ENCODE data around the gene RASGEF1C. TPM values are rescaled to one million over a fixed set of nuclear protein-coding genes. Genes with fewer than 3 reads are reported as not detected.

Gene RASGEF1C
- total RNA-seq, 5 donors from 2014 or later (not counting 1 experiment from before 2014, with no cell fraction given): not detected

DNA sequence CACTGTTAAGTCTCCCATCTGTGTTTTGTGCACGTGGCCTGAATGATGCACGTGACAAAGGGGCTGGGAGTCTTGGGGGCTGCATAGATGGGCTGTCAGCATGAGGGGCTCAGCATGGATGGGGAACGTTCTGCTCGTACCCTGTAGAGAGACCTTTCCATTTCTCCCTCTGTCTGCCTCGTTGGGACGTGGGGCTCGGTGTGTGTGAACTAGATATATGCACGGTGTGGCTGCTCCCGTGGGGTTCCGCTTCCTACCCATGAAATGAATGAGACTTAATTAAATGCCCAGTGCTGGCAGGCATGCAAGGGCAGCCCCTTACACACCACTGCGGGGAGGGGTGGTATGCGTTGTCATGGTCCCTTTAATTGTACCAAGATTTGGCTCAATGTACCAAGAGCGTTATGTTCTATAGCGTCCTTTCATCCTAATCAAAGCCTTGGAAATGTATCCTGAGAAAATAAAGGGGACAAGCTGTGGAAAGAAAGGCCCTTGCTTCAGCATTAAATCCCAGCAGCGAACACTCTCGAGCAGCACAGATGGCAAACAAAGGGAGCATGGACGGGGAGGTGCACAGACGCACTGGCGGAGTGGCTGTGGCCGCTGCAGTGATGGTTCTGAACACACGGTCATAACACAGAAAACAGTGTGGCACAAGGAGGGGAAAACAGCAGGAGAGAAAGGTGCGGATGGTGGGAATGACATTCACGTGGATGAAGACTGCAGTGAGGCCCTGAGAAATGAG is 66.8 kb downstream of the RASGEF1C start:
- ChIA-PET CTCF (no interaction called here), POLR2A (no interaction called here)
- no peak for ATAC-seq (replicated peaks in 1 of 4)
- Mint-ChIP-seq H3K36me3 (no peaks in the 10 kb centered on the region), H3K4me1 (no peaks in the 10 kb centered on the region), H3K9me3 (peaks cover 6 to 11% (median 6%) of the 10 kb centered on the region in 3 donors), H3K27ac (no peak overlapping the region), H3K27me3 (peaks cover 27% of the 10 kb centered on the region in 2 donors), H3K4me3 (no peak overlapping the region)
- H3K27me3 ChIP-seq (replicated peaks in 1 of 2; ENCODE audit: control insufficient read depth in 2 of 2, extremely low read depth in 1 of 2, insufficient read depth in 2 of 2, low read length in 1 of 2): peaks cover 0 to 37% of the 10 kb centered on the region in 2 experiments
- no peaks in the 10 kb centered on the region for H3K9me3 ChIP-seq
- H3K4me3 ChIP-seq (ENCODE audit: control insufficient read depth in 1 of 2, extremely low read depth in 1 of 2, low read length in 1 of 2): no peak overlapping the region
- 77% methylated on average over 13 of the region's 23 CpGs for WGBS (ENCODE audit: insufficient coverage)
- DNase-seq: peak in 2 of 35 experiments; percentile 3 to 21
- no peaks in the 10 kb centered on the region for H3K36me3 ChIP-seq (ENCODE audit: control insufficient read depth in 2 of 2, extremely low read depth in 1 of 2, insufficient read depth in 1 of 2, low read length in 1 of 2)
- H3K27ac ChIP-seq (ENCODE audit: low read length): no peak overlapping the region
- H3K4me1 ChIP-seq (ENCODE audit: control insufficient read depth in 1 of 2, extremely low read depth in 1 of 2, insufficient read depth in 2 of 2, low read length in 2 of 2): no peaks in the 10 kb centered on the region

DNA sequence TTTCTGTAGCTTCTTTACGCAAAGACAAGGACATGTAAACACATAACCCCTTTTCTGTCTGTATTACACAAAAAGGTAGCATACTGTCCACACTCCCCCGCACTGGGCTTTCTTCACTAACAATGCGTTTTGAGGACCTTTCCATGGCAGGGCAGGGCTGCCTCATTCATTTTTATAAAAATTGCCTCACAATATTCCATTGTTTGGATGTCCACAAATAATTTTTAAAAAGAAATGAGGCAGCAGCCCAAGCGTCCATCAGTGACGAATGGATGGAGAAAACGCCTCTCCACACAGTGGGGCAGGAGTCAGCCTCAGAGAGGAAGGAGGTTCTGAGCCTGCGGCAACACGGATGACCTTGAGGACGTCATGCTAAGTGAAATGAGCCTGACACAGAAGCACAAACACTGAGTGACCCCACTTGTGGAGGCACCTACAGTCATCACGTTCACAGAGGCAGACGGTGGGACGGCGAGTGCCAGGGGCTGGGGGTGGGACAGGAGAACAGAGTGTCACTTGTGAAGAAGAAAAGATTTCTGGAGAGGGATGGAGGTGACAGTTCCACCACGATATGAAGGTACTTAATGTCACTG is 67.8 kb downstream of the RASGEF1C start:
- no peak overlapping the region for H3K27ac Mint-ChIP-seq
- H3K27me3 ChIP-seq (replicated peaks in 1 of 2; ENCODE audit: control insufficient read depth in 2 of 2, extremely low read depth in 1 of 2, insufficient read depth in 2 of 2, low read length in 1 of 2): peaks cover 0 to 42% of the 10 kb centered on the region in 2 experiments
- H3K9me3 Mint-ChIP-seq: peaks cover under 1 to 3% (median under 1%) of the 10 kb centered on the region in 3 donors
- peaks cover 23 to 27% of the 10 kb centered on the region in 2 donors for H3K27me3 Mint-ChIP-seq
- ChIA-PET POLR2A (no interaction called here), CTCF (no interaction called here)
- H3K4me3 ChIP-seq (ENCODE audit: control insufficient read depth in 1 of 2, extremely low read depth in 1 of 2, low read length in 1 of 2): no peak overlapping the region
- no peaks in the 10 kb centered on the region for H3K36me3 Mint-ChIP-seq
- H3K4me1 Mint-ChIP-seq: no peaks in the 10 kb centered on the region
- ATAC-seq (replicated peaks in 1 of 4) (no peak), DNase-seq (peak in 2 of 35 experiments; percentile 2 to 4)
- no peak overlapping the region for H3K4me3 Mint-ChIP-seq
- no peaks in the 10 kb centered on the region for H3K9me3 ChIP-seq
- no peak overlapping the region for H3K27ac ChIP-seq (ENCODE audit: low read length)
- no peaks in the 10 kb centered on the region for H3K36me3 ChIP-seq (ENCODE audit: control insufficient read depth in 2 of 2, extremely low read depth in 1 of 2, insufficient read depth in 1 of 2, low read length in 1 of 2)
- WGBS (ENCODE audit: insufficient coverage): 90% methylated on average over 8 of the region's 14 CpGs
- no peaks in the 10 kb centered on the region for H3K4me1 ChIP-seq (ENCODE audit: control insufficient read depth in 1 of 2, extremely low read depth in 1 of 2, insufficient read depth in 2 of 2, low read length in 2 of 2)

DNA sequence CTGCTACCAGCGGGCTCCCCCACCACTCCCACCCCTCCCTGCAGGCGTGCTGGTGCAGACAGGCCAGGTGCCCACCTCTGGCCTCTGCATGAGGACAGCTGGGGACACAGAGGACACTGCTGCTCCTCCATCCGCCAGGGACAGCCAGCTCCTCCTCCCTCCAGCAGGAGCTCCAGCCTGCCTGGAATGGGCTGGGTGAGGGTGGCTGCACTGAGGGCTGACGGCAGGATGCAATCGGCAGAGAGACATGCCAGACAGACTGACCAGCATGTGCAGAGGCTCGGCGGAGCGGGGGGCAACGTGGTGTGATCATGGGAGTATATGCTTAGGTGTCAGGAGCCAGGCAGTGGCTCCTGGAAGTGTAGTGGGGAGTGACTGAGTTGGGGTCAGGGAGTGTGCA is 68.4 kb downstream of the RASGEF1C start:
- no peak overlapping the region for H3K27ac ChIP-seq (ENCODE audit: low read length)
- no peaks in the 10 kb centered on the region for H3K36me3 ChIP-seq (ENCODE audit: control insufficient read depth in 2 of 2, extremely low read depth in 1 of 2, insufficient read depth in 1 of 2, low read length in 1 of 2)
- CTCF ChIA-PET: no interaction called here
- no peak overlapping the region for H3K4me3 Mint-ChIP-seq
- H3K27me3 ChIP-seq (replicated peaks in 1 of 2; ENCODE audit: control insufficient read depth in 2 of 2, extremely low read depth in 1 of 2, insufficient read depth in 2 of 2, low read length in 1 of 2): peaks cover 0 to 48% of the 10 kb centered on the region in 2 experiments
- WGBS (ENCODE audit: insufficient coverage): 80% methylated on average over 8 of the region's 9 CpGs
- no peaks in the 10 kb centered on the region for H3K4me1 Mint-ChIP-seq
- POLR2A ChIA-PET: no interaction called here
- H3K9me3 Mint-ChIP-seq: no peaks in the 10 kb centered on the region
- H3K4me3 ChIP-seq (ENCODE audit: control insufficient read depth in 1 of 2, extremely low read depth in 1 of 2, low read length in 1 of 2): no peak overlapping the region
- no peak overlapping the region for H3K27ac Mint-ChIP-seq
- H3K4me1 ChIP-seq (ENCODE audit: control insufficient read depth in 1 of 2, extremely low read depth in 1 of 2, insufficient read depth in 2 of 2, low read length in 2 of 2): peaks cover 0 to under 1% of the 10 kb centered on the region in 2 experiments
- no peaks in the 10 kb centered on the region for H3K9me3 ChIP-seq
- H3K27me3 Mint-ChIP-seq: peaks cover 23 to 27% of the 10 kb centered on the region in 2 donors
- no peak for ATAC-seq (replicated peaks in 1 of 4)
- DNase-seq: peak in 2 of 35 experiments; percentile 4 to 17
- H3K36me3 Mint-ChIP-seq: no peaks in the 10 kb centered on the region

DNA sequence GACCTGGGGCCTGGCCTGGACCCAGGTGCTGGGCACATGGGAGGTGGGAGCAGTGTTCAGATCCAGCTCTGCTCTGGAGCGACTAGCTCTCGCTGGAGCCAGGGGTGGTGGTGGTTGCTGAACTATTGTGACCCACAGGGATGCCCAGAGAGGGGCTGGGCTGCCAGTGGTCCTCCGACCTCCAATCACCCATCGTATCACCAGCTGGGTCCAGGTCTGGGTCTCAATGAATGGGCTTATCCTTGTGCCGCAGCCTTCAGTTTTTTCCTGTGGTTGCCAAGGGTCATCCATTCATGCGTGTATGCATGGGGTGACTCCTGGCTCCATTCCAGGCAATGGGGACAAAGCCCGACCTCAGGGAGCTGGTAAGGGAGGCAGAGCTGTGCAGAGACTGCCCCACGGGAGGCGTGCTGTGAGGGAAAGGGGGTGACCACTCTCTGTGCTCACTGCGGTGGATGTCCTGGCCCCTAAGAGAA is 68.9 kb downstream of the RASGEF1C start:
- H3K4me3 Mint-ChIP-seq: no peak overlapping the region
- H3K9me3 ChIP-seq: no peaks in the 10 kb centered on the region
- ChIA-PET POLR2A (no interaction called here), CTCF (no interaction called here)
- peak in 2 of 35 experiments; percentile 0 to 19 for DNase-seq
- H3K27me3 ChIP-seq (replicated peaks in 1 of 2; ENCODE audit: control insufficient read depth in 2 of 2, extremely low read depth in 1 of 2, insufficient read depth in 2 of 2, low read length in 1 of 2): peaks cover 0 to 53% of the 10 kb centered on the region in 2 experiments
- no peaks in the 10 kb centered on the region for H3K9me3 Mint-ChIP-seq
- H3K27ac Mint-ChIP-seq: no peak overlapping the region
- H3K4me3 ChIP-seq (ENCODE audit: control insufficient read depth in 1 of 2, extremely low read depth in 1 of 2, low read length in 1 of 2): no peak overlapping the region
- ATAC-seq (replicated peaks in 1 of 4): no peak
- H3K4me1 ChIP-seq (ENCODE audit: control insufficient read depth in 1 of 2, extremely low read depth in 1 of 2, insufficient read depth in 2 of 2, low read length in 2 of 2): peaks cover 0 to 6% of the 10 kb centered on the region in 2 experiments
- no peaks in the 10 kb centered on the region for H3K36me3 Mint-ChIP-seq
- 80% methylated on average over 8 of the region's 10 CpGs for WGBS (ENCODE audit: insufficient coverage)
- H3K36me3 ChIP-seq (ENCODE audit: control insufficient read depth in 2 of 2, extremely low read depth in 1 of 2, insufficient read depth in 1 of 2, low read length in 1 of 2): no peaks in the 10 kb centered on the region
- H3K27ac ChIP-seq (ENCODE audit: low read length): no peak overlapping the region
- peaks cover 23 to 30% of the 10 kb centered on the region in 2 donors for H3K27me3 Mint-ChIP-seq
- H3K4me1 Mint-ChIP-seq: peaks cover 0 to 4% (median 0%) of the 10 kb centered on the region in 3 donors

DNA sequence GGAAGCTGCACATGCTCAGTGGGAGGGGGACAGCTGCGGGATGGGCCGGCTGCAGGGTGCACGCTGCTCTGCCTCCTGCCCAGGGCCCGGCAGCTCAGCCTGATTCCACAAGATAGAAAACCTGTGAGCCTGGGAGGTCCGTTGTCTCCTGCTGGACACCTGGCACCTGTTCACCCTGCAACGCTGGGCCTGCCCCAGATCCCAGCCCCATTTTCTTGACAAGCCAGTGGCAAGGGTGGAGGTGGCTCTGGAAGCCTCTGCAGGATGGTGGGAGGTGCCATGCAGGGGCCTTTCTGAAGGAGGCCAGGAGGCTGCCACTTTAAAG is 69.3 kb downstream of the RASGEF1C start:
- H3K36me3 Mint-ChIP-seq: no peaks in the 10 kb centered on the region
- no peak overlapping the region for H3K4me3 ChIP-seq (ENCODE audit: control insufficient read depth in 1 of 2, extremely low read depth in 1 of 2, low read length in 1 of 2)
- no peak for ATAC-seq (replicated peaks in 1 of 4)
- CTCF ChIA-PET: no interaction called here
- POLR2A ChIA-PET: no interaction called here
- DNase-seq: peak in 1 of 35 experiments; percentile 17
- H3K27ac ChIP-seq (ENCODE audit: low read length): no peak overlapping the region
- H3K4me1 ChIP-seq (ENCODE audit: control insufficient read depth in 1 of 2, extremely low read depth in 1 of 2, insufficient read depth in 2 of 2, low read length in 2 of 2): peaks cover 0 to 7% of the 10 kb centered on the region in 2 experiments
- no peaks in the 10 kb centered on the region for H3K36me3 ChIP-seq (ENCODE audit: control insufficient read depth in 2 of 2, extremely low read depth in 1 of 2, insufficient read depth in 1 of 2, low read length in 1 of 2)
- no peak overlapping the region for H3K27ac Mint-ChIP-seq
- WGBS (ENCODE audit: insufficient coverage): 75% methylated on average over 6 of the region's 6 CpGs
- H3K9me3 Mint-ChIP-seq: no peaks in the 10 kb centered on the region
- H3K27me3 Mint-ChIP-seq: peaks cover 21 to 31% of the 10 kb centered on the region in 2 donors
- H3K27me3 ChIP-seq (replicated peaks in 1 of 2; ENCODE audit: control insufficient read depth in 2 of 2, extremely low read depth in 1 of 2, insufficient read depth in 2 of 2, low read length in 1 of 2): peaks cover 0 to 56% of the 10 kb centered on the region in 2 experiments
- no peaks in the 10 kb centered on the region for H3K9me3 ChIP-seq
- peaks cover 0 to 5% (median 0%) of the 10 kb centered on the region in 3 donors for H3K4me1 Mint-ChIP-seq
- no peak overlapping the region for H3K4me3 Mint-ChIP-seq

DNA sequence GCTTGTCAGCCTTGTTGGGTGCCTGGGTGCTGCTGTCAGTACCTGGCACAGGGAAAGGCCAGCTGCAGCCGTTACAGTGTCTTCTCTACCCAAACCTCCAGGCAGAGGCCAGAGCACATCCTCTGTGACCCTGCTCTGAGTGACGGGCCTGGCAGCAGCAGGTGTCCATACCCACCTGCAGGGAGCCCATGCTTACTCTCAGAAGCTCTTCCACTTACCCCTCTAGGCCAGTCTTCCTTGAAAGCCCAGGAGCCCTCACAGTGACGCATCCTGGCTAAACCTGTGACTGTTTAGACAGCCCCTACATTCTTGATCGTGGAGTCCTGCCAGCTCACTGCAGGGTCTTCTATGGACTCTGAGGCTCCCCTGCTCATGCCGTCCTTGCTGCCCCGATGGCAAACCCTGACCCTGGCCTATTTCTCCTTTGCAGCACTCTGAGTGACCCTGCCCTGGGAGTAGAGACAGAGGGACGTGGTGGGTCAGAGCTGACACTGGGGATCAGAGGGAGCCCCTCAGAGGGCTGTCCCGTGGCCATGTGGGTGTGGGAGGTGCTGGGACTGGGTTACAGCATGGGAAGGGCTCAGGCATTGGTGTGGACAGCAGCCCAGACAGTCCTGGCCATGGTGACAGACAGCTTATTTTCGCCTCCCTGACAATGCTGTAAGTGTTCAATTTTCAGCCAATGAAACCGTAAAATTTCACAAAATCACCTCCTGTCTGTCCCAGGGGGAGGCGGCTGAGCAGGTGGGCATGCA is 69.9 kb downstream of the RASGEF1C start:
- CTCF ChIA-PET: no interaction called here

More for the DNA sequence above, 69.9 kb downstream of the RASGEF1C start:
- no peaks in the 10 kb centered on the region for H3K9me3 Mint-ChIP-seq
- H3K27me3 ChIP-seq (replicated peaks in 1 of 2; ENCODE audit: control insufficient read depth in 2 of 2, extremely low read depth in 1 of 2, insufficient read depth in 2 of 2, low read length in 1 of 2): peaks cover 0 to 59% of the 10 kb centered on the region in 2 experiments
- POLR2A ChIA-PET: no interaction called here
- peaks cover 20 to 32% of the 10 kb centered on the region in 2 donors for H3K27me3 Mint-ChIP-seq
- no peak overlapping the region for H3K4me3 ChIP-seq (ENCODE audit: control insufficient read depth in 1 of 2, extremely low read depth in 1 of 2, low read length in 1 of 2)
- no peak overlapping the region for H3K27ac Mint-ChIP-seq
- H3K27ac ChIP-seq (ENCODE audit: low read length): no peak overlapping the region
- peaks cover 0 to 7% of the 10 kb centered on the region in 2 experiments for H3K4me1 ChIP-seq (ENCODE audit: control insufficient read depth in 1 of 2, extremely low read depth in 1 of 2, insufficient read depth in 2 of 2, low read length in 2 of 2)
- 62% methylated on average over 9 of the region's 11 CpGs for WGBS (ENCODE audit: insufficient coverage)
- no peak for ATAC-seq (replicated peaks in 1 of 4)
- peak in 2 of 35 experiments; percentile 1 to 8 for DNase-seq
- no peaks in the 10 kb centered on the region for H3K36me3 ChIP-seq (ENCODE audit: control insufficient read depth in 2 of 2, extremely low read depth in 1 of 2, insufficient read depth in 1 of 2, low read length in 1 of 2)
- peaks cover 0 to 5% (median 0%) of the 10 kb centered on the region in 3 donors for H3K4me1 Mint-ChIP-seq
- H3K4me3 Mint-ChIP-seq: no peak overlapping the region
- H3K9me3 ChIP-seq: no peaks in the 10 kb centered on the region
- H3K36me3 Mint-ChIP-seq: no peaks in the 10 kb centered on the region
